ENCODE data around the gene CAPN8.

DNA sequence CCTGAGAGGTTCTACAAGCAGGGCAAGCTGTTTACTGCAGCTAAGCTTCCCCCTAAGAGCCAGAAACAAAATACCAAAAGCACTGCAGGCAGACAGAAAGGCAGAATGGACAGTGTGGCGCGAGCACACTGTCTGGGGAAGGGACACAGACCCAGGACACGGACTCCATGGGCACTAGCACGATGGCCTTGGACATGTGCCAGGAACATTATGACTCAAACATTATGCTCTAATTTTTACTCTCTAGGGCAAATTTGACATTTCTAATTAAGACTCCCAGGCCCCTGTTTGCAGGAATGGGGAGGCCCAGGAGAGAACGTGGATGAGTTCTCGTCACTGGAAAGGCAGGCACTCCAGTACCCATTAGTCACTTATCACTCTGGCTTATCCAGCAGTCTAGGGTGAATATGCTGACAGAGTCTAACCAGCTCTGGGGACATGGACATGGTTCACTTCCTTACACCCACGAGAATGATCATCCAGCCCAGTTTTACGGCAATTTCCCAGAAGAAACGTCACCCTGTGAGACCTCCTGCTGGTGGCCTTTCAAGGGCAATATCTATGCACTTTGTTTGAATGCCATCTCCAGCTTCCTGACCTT, 45.1 kb downstream of the CAPN8 start:
- TF ChIP-seq, protein P1, sequence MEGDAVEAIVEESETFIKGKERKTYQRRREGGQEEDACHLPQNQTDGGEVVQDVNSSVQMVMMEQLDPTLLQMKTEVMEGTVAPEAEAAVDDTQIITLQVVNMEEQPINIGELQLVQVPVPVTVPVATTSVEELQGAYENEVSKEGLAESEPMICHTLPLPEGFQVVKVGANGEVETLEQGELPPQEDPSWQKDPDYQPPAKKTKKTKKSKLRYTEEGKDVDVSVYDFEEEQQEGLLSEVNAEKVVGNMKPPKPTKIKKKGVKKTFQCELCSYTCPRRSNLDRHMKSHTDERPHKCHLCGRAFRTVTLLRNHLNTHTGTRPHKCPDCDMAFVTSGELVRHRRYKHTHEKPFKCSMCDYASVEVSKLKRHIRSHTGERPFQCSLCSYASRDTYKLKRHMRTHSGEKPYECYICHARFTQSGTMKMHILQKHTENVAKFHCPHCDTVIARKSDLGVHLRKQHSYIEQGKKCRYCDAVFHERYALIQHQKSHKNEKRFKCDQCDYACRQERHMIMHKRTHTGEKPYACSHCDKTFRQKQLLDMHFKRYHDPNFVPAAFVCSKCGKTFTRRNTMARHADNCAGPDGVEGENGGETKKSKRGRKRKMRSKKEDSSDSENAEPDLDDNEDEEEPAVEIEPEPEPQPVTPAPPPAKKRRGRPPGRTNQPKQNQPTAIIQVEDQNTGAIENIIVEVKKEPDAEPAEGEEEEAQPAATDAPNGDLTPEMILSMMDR (IDR thresholded peaks at IDR 0.05): no peak
- no peak for TF ChIP-seq EZH2 (IDR thresholded peaks at IDR 0.05; ENCODE audit: borderline replicate concordance, insufficient read depth, low read depth, low read length, poor library complexity, severe bottlenecking)

Data from B cell (primary cell).